PFSK-1 (cell line): ENCODE data around the gene MAN1C1.

Experiments used
- FOXP2 ChIP-seq: optimal IDR thresholded peaks from 2 replicates; pipeline ENCODE3; 2011; ENCODE audit warnings: borderline replicate concordance, control low read depth, inconsistent platforms; ENCODE audit not compliant: insufficient read depth; ENCODE audit errors: extremely low read length, extremely low read depth
- POLR2AphosphoS5 ChIP-seq: IDR thresholded peaks from 2 replicates; pipeline ENCODE4 v1.6.1; 2012; ENCODE audit warnings: low read depth, mild to moderate bottlenecking, control low read depth, low read length, moderate library complexity
- SIN3A ChIP-seq: IDR thresholded peaks from 2 replicates; pipeline ENCODE4 v1.6.1; 2012; ENCODE audit warnings: mild to moderate bottlenecking, low read length, moderate library complexity, borderline replicate concordance; ENCODE audit not compliant: insufficient read depth
- TAF1 ChIP-seq: IDR thresholded peaks from 2 replicates; pipeline ENCODE4 v1.6.1; 2012; ENCODE audit warnings: low read length, control low read depth, borderline replicate concordance; ENCODE audit not compliant: insufficient read depth
- TF ChIP-seq, protein P1 (sequence below), 2 experiments: IDR thresholded peaks; 2 replicates each; pipeline versions ENCODE4 v1.6.1 to v1.8.0; 2011 to 2012; ENCODE audit warnings: low read depth in 2 of 2, low read length in 2 of 2, control low read depth in 1 of 2, inconsistent platforms in 1 of 2, mild to moderate bottlenecking in 1 of 2, moderate library complexity in 1 of 2; ENCODE audit not compliant: insufficient read depth in 1 of 2

MAN1C1 gene

DNA sequence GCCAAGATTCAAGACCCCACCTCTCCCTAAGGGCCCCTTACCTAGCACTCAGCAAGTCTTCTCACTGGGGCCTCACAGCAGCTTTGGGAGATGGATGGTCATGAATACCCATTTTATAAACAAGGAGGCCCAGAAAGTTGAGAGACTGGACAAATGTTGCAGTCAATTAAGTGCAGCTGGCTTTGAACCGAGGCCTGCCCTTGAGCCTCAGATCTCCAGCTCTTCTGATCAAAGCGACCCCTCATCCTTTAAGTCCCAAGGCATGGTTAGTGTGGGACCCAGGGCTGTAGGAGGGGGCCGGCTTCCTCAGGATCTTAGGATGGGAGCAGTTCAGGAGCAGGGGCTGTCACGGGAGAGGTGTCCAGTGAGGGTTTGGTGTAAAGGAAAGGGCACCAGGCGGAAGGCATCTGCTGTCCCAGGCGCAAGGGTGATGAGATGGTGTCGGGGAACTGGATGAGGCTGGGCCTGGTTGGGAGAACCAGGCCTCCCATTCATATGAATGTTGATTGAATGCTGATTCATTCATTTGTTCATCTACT is 198.0 kb downstream of the MAN1C1 start:
- TF ChIP-seq TAF1 (no peak), POLR2AphosphoS5 (no peak), FOXP2 (no peak), SIN3A (no peak)
- TF ChIP-seq, protein P1, sequence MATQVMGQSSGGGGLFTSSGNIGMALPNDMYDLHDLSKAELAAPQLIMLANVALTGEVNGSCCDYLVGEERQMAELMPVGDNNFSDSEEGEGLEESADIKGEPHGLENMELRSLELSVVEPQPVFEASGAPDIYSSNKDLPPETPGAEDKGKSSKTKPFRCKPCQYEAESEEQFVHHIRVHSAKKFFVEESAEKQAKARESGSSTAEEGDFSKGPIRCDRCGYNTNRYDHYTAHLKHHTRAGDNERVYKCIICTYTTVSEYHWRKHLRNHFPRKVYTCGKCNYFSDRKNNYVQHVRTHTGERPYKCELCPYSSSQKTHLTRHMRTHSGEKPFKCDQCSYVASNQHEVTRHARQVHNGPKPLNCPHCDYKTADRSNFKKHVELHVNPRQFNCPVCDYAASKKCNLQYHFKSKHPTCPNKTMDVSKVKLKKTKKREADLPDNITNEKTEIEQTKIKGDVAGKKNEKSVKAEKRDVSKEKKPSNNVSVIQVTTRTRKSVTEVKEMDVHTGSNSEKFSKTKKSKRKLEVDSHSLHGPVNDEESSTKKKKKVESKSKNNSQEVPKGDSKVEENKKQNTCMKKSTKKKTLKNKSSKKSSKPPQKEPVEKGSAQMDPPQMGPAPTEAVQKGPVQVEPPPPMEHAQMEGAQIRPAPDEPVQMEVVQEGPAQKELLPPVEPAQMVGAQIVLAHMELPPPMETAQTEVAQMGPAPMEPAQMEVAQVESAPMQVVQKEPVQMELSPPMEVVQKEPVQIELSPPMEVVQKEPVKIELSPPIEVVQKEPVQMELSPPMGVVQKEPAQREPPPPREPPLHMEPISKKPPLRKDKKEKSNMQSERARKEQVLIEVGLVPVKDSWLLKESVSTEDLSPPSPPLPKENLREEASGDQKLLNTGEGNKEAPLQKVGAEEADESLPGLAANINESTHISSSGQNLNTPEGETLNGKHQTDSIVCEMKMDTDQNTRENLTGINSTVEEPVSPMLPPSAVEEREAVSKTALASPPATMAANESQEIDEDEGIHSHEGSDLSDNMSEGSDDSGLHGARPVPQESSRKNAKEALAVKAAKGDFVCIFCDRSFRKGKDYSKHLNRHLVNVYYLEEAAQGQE (IDR thresholded peaks at IDR 0.05; ENCODE audit: insufficient read depth in 1 of 2, low read depth in 2 of 2, low read length in 2 of 2): no peak

DNA sequence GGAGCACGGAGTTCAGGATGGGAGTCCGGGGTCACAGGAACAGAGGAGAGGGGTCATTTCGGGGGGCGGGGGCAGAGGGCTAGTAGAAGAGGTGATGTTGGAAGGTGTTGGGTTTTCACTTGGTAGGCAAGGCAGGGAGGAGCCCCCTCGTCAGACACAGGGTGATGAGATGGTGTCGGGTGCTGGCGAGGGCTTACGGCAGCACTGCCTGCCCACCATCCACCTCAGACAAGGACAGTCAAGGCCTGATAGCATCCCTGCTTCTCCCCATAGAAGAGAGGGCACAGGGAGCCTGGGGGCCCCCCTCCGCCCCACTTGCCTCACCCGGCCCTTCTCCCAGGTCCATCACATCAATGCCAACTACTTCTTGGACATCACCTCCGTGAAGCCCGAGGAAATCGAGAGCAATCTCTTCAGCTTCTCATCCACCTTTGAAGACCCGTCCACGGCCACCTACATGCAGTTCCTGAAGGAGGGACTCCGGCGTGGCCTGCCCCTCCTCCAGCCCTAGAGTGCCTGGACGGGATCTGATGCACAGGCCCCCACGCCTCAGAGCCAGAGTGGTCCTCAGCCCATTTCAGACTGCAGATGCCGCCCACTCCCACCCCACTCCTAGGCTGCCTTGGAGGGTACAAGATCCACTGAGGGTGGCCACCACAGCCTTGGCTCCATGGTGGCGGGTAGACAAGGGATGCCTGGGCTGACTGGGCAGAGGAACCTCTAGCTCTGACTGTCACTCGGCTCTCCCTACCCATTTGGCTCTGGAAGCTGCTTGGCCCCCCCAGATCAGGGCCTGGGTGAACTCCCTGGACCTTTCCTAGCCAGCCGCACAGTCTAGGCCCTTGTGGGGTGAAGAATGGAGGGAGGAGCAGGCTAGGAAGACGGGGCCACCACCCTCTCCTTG is 198.9 kb downstream of the MAN1C1 start:
- TF ChIP-seq, protein P1 (IDR thresholded peaks at IDR 0.05; ENCODE audit: insufficient read depth in 1 of 2, low read depth in 2 of 2, low read length in 2 of 2): no peak
- TF ChIP-seq SIN3A: no peak
- no peak for TF ChIP-seq POLR2AphosphoS5
- no peak for TF ChIP-seq FOXP2
- no peak for TF ChIP-seq TAF1

DNA sequence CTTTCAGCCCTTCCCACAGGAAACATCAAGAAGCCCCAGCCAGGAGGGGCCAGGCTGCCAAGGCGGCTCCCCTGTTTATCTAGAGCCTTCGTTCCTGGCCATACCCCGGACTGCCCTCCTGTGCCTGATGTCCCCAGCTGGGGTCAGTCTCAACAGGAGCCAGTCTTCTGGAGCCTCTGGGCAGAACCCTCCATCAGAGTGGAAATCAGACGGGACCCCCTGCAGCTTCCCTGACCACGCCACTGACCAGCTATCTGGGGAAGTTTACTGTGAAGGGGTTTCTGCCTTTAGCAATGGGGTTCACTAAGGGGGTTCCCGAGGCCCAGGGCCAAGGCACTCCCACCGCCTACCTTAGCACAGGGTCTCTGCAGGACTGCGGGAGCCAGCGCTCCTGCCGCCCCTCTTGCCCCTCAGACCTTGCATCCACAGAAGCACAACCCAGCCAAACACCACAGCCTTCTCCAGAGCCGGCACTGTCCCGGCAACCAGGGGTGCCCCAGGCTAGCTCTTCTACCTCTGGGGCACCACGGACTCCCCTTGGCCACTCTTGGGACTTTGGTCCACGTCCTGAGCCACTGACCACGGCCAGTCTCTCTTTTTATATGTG is 199.6 kb downstream of the MAN1C1 start:
- TF ChIP-seq SIN3A (no peak), POLR2AphosphoS5 (no peak), FOXP2 (no peak), TAF1 (no peak)
- TF ChIP-seq, protein P1 (IDR thresholded peaks at IDR 0.05; ENCODE audit: insufficient read depth in 1 of 2, low read depth in 2 of 2, low read length in 2 of 2): no peak

DNA sequence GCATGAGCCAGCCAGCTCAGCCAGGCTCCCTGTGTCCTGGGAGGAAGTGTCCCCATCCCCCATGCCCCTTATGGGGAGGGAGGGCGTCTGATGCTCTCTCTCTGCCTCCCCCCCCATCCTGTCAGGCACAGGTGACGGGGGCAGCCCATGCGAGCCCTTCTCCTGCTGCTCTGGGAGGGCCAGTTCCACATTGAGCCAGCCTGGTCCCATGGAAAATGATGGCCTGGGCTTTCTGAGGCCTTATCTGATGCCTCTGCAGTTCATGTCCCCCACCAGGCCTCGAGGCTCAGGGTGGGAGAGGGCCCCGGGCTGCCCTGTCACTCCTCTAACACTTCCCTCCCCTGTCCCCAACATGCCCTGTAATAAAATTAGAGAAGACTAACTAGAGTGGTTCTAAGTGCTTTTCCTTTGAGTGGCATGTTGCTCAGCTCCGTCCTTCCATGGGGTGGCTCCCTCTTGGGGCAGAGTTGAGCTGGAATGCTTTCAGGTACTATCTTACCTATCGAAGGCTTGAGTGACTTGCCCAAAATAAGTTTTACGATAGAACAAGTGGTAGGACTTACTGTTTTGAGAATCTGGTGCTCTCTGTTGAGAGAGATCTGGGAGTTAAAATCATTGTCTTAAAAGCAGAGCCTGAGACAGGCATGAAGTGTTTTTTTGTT is 201.4 kb downstream of the MAN1C1 start:
- no peak for TF ChIP-seq SIN3A
- TF ChIP-seq POLR2AphosphoS5: no peak

DNA sequence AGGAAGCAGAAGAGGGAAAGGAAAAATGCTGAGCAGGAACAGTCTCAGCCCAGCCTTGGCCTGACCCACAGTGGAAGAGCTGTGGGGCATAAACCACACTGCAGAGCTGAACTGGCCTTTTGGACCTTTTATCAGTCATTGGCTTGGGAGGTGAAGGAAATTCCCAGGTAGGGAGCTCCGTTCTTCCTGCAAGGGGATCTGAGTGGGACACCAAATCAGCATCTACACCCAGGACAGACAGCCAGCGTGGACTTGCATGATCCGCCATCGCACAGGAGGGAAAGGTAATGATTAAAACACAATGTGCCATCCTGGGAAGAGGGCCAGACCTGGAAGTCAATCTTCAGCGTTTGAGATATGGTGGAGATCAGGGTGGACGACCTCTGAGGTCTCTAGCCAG is 202.0 kb downstream of the MAN1C1 start:
- TF ChIP-seq FOXP2 (no peak), POLR2AphosphoS5 (no peak), TAF1 (no peak), SIN3A (no peak)
- TF ChIP-seq, protein P1 (IDR thresholded peaks at IDR 0.05; ENCODE audit: insufficient read depth in 1 of 2, low read depth in 2 of 2, low read length in 2 of 2): no peak
